HG03060 (cell line): ENCODE data around the gene ATAD3A.
"Not testable (repeated sequence)": the region's sequence is repeated elsewhere in the genome, so short reads cannot be mapped to it uniquely, and the experiment has no call there.

Source experiments
- ATAC-seq: cut with Tn5 transposase; IDR thresholded peaks from one replicate; pipeline ENCODE4 v1.9.1; 2021; ENCODE audit warnings: low read depth, moderate number of reproducible peaks; ENCODE audit not compliant: unreplicated experiment

The ATAD3A gene

DNA sequence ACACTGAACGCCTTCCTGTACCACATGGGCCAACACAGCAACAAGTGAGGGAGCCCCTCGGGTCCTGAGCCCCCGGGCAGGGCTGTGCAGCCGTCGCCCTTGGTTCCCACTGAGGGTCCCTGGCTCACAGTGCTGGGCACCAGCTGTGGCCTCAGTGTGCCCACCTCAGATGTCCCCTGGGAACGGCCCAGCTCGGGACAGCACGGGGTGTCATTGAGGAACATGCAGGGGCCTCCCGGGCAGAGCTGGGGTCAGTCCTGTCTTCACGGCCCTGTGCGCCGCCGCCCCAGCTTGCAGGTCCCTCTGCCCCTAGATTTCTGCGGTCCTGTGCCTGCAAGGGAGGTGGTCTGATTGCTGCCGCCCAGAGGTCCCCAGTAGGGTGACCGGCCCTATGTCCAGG, 22.7 kb upstream of the ATAD3A start:
- ATAC-seq, result no peak

DNA sequence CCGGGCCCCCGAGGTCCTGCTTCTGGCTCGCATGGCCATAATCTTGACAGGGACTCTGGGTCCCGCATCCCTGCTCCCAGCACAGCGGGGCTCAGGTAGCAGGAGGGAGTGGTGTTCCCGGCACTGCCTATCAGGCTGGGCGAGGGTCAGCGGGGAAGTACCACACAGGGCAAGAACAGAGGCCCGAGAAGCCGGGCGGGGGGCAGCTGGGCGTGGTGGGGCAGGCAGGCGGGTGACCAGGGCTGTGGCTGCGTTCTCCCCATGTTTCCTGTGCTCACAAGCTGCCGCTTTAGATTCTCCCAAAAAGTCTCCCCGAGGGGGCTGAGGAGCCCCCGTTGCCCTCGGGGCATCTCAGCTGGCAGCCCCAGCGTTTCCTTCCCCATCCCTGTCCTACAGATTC, 22.1 kb upstream of the ATAD3A start:
- ATAC-seq, result no peak

DNA sequence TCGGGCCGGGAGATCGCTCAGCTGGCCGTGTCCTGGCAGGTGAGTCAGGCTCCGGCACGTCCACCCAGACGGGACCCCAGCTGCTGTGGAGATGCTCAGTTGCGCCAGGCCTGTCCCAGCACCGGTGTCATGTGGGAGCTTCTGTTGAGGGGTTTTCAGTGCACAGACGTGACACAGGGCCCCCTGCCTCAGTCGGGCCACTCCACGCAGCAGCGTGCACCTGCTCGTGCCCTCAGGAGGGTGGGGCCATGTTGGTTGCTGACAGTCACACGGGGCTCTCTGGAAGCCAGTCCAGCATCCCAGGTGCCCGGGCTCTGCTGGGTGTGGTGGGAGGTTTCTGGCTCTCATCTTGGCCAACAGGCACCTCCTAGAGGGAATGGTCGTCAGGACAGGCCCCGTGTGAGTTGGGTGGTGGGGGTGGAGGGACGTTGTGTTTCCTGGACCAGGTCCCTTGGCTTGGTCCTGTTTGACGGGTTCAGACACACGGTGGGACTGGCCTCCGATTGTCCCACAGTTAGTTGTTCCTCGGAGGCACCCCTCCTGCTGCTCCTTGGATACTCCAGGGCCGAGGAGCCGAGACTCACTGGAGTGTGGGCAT, 21.2 kb upstream of the ATAD3A start:
- ATAC-seq, result no peak

DNA sequence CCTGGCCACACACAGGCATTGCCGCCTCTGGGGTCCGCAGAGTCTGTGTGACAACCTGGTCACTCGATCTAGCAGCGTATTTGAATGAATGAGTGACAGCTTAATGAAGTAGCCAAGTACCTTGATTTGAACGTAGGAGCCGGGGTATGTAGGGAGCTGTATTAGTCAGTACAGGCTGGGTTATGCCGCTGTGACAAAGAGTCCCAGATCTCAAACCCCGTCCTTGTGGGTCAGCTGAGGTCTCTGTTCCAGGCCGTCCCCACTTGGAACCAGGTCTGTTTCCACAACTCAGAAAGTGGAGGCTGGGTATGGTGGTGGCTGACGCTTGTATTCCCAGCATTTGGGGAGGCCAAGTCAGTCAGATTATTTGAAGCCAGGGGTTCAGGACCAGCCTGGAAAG, 20.4 kb upstream of the ATAD3A start:
- ATAC-seq, result no peak

DNA sequence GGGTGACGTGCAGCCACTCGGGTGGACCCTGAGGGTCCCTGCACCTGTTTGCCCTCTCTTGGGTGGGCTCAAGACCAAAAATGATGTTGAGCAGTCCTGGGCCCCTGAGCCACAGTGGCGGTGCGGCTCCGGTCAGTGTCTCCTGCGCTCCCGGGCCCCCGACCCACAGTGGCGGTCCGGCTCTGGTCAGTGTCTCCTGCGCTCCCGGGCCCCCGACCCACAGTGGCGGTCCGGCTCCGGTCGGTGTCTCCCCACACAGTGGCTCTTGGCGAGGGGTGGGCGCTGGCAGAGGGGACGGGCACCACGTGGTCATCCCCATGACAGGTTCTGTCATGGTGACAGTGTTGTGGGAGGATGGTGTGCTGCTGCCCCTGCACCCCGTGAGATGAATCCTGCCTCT, 17.7 kb upstream of the ATAD3A start:
- not testable (repeated sequence) for ATAC-seq

DNA sequence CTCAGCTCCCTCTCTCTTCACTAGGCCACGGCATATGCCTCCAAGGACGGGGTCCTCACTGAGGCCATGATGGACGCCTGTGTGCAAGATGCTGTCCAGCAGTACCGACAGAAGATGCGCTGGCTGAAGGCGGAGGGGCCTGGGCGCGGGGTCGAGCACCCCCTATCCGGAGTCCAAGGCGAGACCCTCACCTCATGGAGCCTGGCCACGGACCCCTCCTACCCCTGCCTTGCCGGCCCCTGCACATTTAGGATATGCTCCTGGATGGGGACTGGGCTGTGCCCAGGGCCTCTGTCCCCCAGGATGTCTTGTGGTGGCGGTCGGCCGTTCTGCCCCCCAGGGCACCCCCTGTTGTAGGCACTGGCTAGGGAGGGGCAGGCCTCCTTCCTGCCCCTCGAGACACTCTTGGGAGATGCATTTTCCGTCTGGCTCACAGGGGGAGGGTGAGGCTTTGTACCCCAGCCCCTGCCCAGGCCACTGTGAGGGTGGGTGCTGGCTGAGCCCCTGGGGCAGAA, 16.4 kb upstream of the ATAD3A start:
- ATAC-seq, result not testable (repeated sequence)

DNA sequence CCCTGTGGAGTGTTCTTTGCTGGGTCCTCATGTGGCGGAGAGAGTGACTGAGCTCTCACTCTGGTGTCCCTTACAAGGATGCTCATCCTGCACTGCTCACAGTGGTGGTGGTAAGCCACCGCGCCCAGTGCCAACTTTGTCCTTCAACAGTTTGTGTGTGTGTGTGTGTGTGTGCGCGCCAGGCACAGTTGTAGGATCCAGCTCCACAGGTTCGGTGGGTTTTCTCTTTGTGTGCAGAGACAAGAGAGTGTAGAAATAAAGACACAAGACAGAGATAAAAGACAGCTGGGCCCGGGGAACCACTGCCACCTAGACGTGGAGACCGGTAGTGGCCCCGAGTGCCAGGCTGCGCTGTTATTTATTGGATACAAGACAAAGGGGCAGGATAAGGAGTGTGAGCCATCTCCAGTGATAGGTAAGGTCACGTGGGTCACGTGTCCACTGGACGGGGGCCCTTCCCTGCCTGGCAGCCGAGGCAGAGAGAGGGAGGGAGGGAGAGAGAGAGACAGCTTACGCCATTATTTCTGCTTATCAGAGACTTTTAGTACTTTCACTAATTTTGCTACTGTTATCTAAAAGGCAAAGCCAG, 7.1 kb upstream of the ATAD3A start:
- ATAC-seq, result not testable (repeated sequence)

DNA sequence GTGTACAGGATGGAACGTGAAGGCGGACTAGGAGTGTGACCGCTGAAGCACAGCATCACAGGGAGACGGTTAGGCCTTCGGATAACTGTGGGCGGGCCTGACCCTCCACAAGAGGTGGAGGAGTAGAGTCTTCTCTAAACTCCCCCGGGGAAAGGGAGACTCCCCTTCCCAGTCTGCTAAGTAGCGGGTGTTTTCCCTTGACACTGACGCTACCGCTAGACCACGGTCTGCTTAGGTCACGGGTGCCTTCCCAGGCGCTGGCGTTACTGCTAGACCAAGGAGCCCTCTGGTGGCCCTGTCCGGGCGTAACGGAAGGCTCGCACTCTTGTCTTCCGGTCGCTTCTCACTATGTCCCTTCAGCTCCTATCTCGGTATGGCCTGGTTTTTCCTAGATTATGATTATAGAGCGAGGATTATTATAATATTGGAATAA, 6.6 kb upstream of the ATAD3A start:
- not testable (repeated sequence) for ATAC-seq

DNA sequence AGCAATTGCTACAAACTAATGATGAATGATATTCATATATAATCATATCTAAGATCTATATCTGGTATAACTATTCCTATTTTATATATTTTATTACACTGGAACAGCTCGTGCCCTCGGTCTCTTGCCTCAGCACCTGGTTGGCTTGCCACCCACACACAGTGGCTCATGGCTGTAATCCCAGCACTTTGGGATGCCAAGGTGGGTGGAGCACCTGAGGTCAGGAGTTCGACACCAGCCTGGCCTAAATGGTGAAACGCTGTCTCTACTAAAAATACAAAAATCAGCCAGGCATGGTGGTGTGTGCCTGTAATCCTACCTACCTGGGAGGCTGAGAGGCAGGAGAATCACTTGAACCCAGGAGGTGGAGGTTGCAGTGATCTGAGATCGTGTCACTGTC, 6.2 kb upstream of the ATAD3A start:
- not testable (repeated sequence) for ATAC-seq

DNA sequence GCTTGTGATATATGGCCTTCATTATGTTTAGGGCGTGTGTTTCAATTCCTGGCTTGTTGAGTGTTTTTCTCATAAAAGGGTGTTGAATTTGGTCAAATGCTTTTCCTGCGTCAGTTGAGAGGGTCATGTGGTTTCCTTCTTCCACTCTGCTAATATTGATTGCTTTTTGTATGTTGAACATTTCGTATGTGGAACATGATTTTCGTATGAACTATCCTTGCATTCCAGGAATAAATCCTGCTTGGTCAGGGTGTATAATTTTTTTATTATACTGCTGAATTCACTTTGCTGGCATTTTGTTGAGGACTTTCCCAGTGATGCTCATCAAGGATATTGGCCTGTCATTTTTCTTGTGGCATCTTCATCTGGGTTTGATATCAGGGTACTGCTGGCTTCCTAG, 4.7 kb upstream of the ATAD3A start:
- no peak for ATAC-seq

DNA sequence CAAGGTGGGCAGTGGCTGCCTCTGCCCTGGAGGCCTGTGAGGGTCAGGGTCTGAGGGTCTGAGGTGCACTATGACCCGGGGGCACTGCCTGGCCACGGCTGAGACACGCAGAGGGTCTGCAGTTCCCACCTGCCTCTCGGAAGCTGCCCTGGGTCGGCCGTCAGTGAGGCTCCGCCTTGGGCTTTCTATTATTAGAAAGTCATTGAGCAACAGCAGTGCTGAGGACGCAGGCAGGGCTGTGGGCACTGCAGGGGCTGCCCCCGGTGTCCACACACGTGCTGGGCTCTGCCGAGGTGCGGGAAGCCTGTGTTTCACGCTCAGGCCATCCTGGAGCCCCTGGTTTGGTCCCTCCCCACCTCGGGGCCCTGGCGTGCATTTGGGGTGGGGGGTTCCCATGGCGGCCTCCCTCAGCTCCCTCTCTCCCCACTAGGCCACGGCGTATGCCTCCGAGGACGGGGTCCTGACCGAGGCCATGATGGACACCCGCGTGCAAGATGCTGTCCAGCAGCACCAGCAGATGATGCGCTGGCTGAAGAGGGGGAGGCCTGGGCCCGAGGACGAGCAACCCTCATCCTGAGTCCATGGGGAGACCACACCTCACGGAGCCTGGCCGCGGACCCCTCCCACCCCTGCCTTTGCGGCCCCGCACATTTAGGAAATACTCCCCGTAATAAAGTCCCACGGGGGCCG, 3.0 kb upstream of the ATAD3A start:
- not testable (repeated sequence) for ATAC-seq

DNA sequence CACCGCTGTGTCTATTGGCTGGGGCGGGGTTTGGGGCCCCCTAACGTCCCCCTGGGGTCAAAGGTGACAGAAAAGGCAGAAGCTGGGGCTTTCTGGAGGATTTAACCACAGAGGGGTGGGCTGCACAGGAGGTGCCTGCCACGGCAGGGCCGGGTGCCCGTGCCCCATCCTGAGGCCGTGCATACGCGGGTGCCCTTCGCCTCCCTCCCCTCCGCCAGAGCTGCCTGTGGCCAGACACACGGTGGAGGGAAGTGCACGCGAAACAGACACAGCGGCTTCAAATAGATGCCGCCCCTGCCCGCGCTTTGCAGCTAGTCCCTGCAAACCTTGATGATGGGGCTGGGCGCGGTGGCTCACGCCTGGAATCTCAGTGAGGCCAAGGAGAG, 2.5 kb upstream of the ATAD3A start:
- not testable (repeated sequence) for ATAC-seq

DNA sequence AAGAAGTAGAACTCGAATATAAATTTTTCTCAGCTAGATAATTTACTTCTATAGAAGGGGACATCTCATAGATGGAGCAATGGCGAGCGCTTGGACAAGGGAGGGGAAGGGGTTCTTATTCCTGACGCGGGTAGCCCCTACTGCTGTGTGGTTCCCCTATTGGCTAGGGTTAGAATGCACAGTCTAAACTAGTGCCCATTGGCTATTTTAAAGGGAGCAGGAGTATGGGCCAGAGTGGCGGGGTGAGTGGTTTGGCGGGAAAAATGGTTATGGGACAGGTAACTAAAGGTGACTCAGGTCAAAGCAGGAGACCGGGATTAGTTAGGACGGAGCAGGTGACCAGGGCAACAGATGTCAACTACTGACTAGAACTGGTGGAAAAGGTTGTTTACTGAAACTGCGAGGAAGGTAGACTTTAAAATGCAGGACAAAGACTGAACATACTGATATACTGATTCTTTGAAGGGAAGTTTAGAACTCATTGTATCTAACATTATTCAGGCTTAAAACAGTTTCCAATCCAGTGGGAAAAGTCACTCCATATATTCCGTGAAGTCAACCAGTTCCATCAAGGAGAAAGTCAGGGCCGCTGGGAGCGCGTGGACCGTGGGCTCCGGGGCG, 940 bp upstream of the ATAD3A start:
- ATAC-seq, result no peak

DNA sequence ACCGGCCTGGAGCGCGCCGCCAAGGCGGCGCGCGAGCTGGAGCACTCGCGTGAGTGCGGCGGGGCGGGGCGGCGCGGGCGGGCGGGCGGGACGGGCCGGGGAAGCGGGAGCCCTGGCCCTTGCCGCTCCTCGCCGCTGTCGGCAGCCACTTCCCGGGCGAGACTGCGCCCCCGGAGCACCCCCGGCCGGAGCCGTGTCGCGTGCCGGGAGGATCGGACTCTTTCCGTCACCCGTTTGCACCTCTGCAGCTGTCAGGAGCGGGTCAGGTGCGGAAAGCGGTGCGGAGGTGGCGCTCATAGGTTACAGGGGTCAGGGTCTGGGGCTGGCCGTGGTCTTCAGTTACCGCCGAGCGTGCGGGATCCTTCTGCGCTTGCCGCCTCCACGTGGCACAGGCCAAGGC, 463 bp downstream of the ATAD3A start:
- ATAC-seq, result not testable (repeated sequence)

DNA sequence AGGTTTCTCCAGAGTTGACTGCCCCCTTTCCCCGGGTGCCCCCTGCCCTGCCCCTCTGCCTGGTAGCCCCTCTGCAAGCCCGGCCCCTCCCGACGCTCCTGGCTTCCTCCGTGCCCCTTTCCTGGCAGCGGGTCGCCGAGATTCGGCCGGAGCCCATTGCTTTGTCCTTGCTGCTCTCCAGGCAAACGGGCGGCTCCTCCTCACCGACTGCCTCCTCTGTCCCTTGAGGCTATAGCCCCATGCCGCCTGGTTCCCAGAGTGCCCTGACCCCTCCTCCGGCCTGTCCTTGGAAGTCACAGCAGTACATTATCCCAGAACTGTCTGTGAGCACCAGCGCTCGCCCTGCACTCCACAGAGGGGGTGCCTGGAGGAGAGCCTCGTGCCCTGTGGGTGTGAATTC, 1.7 kb downstream of the ATAD3A start:
- ATAC-seq, result not testable (repeated sequence)

DNA sequence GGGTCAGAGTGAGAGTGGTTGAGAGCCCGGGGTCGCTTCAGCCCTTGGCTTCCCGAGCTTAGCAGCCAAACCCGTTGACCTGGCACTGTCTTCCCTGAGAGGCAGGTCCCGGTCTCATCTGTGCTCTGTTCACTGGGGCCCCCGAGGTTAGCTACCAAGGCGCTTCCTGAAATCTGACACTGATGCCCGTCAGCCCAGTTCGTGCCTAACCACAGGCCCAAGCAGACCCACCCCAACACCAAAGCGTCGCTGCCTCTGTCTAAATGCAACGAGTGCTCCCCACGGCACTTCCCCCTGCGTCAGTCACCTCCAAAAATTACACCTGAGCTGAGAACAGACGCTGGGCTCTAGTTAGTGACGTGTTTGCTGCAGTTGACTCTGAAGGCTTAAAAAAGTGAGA, 2.4 kb downstream of the ATAD3A start:
- ATAC-seq, result not testable (repeated sequence)

DNA sequence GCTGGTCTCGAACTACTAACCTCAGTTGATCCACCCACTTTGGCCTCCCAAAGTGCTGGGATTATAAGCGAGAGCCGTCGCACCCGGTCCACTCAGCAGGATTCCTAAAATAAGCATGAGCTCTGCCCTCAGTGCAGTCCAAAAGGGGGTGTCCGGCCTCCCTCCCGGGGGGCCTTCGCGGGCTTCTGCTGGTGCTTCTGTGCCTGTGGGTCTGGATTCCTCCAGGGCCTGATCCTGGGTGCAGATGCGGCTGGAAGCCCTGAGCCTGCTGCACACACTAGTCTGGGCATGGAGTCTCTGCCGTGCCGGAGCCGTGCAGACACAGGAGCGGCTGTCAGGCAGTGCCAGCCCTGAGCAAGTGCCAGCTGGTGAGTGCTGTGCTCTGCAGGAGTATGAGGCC, 5.0 kb downstream of the ATAD3A start:
- not testable (repeated sequence) for ATAC-seq

DNA sequence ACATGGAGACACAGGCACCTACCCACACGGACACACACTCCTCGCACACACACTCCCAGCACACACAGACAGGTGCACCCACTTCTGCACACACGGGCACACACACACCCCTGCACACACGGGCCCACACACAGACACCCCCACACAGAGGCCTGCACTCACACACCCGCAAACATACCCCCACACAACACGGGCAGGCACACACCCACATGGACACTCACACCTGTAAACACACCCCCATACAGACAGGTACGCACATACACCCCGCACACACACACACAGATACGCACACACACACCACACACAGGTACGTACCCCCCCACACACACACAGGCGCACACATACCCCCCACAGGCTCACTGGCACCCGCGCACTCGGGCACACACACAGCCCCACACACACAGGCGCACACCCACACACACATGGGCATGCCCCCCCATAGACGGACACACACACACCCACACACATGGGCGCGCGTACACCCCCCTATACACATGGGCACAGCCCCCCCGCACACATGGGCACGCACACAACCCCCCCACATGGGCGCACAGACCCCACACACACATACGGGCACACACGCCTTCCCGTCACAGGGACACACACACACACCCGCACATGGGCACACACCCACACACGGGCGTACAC, 6.1 kb downstream of the ATAD3A start:
- no peak for ATAC-seq

DNA sequence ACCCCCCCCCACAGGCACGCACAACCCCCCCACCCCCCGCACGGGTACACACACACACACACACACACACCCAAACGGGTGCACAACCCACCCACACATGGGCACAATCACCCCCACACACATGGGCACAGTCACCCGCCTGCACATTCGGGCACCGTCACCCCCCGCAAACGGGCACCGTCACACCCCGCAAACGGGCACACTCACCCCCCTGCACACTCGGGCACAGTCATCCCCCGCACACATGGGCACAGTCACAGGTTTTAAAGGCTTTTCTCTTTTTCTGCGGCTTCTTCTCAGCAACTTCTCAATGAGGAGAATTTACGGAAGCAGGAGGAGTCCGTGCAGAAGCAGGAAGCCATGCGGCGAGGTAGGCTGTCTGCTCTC, 6.7 kb downstream of the ATAD3A start:
- ATAC-seq, result not testable (repeated sequence)

DNA sequence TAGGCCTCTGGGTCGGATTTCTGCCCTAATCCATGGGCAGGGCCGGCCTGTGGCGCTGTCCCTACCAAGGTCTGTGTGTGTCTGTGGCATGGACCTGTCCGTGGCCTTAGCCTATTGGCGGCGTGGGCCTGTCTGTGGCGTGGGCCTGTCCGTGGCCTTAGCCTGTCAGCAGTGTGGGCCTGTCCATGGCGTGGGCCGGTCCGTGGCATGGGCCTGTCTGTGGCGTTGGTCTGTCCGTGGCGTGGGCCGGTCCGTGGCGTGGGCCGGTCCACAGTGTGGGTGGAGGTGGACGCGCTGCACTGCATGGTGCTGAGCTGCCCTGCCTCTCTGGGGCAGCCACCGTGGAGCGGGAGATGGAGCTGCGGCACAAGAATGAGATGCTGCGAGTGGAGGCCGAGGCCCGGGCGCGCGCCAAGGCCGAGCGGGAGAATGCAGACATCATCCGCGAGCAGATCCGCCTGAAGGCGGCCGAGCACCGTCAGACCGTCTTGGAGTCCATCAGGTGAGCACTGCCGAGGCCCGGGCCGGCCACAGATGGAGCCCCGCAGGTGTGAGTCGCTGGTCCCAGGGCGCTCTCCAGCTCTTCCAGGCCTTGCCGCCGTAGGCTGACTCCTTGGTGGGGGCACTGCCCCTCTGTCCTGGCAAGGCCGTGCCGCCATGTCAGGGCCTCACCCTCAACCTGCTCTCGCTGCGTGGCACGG, 8.0 kb downstream of the ATAD3A start:
- not testable (repeated sequence) for ATAC-seq
